Activated gamma-delta T cell treated with anti-CD3 and anti-CD28 coated beads, Interleukin-2, amount 50 U/mL, for 16 hours (primary cell): ENCODE results near the gene NUBPL.
A peak's percentile ranks its signal among the peaks of the same experiment; 100 is the strongest.

ENCODE experiments used
- DNase-seq: peaks from one replicate; pipeline ENCODE4 v3.0.0-alpha.2; 2020; ENCODE audit warnings: low read depth

Gene NUBPL

DNA sequence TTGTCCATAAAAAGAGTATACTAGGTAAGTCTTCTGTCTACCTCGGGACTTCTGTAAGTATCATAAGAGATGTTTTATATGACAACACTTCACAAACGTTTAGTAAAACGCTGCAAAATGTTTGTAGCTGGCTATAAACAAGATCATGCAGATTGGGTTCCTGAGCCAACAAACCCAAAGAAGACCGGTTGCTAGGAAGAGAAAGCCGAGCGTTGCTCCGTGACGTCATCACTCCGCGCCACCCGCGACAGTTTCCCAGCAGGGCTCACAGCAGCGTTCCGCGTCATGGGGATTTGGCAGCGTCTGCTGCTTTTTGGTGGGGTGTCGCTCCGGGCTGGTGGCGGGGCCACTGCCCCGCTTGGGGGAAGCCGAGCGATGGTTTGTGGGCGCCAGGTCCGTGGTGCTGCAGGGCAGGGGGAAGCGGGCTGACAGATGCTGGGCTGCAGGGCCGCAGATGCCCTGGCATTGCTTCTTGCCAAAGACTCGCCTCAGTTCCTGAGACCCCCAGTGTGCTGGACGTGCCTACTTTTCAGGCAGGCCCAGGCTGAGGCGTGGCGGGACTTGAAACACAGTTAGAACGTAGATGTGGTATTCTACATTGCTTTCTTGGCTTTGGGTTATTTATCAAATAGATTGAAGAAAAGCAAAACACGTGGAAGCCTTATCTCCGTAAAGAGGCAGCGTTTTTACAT lies at the start of gene NUBPL:
TSS of gene NUBPL (plus strand) at position 250 of the 692 bp plus-strand sequence. CDS start at position 286, 36 bp downstream.
- DNase-seq, result peak; percentile 96

GRCh38 chr14:31527087-31527486 lies 34.1 kb upstream of the NUBPL start:
- DNase-seq, result no peak

GRCh38 chr14:31527546-31527945 lies 33.7 kb upstream of the NUBPL start:
- DNase-seq, result no peak

DNA sequence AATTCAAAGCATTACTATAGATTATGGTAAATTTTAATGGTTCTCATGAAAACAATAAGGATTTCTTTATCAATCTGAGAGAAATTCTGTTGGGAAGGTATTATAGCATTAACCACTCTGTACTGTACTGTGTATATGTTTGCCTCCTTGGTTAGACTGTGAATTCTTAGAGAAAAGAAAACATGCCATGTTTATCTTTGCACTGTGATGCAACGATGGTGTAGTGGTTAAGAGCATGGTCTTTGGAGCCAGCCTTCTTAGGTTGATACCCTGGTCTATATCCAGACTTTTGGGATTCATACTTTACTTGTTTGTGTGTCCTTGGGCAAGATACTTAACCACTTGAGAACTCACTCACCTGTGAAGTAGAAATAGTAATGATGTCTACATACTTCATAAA lies 32.2 kb upstream of the NUBPL start:
- DNase-seq, result no peak

DNA sequence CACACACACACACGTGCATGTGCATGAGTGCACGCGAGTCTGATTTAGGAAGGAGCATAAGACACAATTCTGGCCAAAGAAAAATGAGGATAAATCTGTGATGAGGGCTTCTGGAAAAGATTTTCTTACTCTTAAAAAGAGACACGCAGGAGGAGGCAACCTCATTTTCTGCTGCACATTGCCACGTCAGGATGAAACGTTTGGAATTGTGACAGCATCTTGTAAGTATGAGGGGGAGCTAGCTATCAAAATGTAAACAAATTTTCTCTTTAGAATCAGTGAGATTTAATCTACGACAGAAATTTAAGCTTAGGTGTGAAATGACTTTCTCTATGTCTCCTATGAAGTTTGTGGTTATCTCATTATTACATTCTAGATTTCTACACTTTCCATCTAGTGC lies 31.1 kb upstream of the NUBPL start:
- DNase-seq, result no peak

GRCh38 chr14:31536201-31536960 lies 24.8 kb upstream of the NUBPL start:
- no peak for DNase-seq

DNA sequence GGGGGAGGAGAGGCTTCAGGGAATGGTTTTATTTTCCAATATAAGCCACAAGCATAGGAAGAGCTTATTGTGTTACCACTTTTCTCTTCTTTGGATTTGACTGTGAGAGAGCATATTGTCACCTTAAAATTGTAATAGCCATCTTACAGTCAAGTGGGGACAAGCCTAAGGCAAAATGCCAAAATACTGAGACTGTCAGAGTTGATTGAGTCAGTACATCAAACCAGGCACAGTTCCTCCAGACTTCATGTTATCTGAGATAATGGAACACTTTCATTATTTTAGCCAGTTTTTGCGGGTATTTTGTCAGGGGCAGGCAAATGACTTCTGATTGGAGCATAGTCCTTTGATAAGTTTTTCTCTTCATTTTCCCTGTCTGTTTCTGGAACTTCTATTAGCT lies 19.5 kb upstream of the NUBPL start:
- DNase-seq, result no peak

- DNase-seq, result no peak
These were observed 17.0 kb upstream of the NUBPL start for GRCh38 chr14:31543969-31544799.

DNA sequence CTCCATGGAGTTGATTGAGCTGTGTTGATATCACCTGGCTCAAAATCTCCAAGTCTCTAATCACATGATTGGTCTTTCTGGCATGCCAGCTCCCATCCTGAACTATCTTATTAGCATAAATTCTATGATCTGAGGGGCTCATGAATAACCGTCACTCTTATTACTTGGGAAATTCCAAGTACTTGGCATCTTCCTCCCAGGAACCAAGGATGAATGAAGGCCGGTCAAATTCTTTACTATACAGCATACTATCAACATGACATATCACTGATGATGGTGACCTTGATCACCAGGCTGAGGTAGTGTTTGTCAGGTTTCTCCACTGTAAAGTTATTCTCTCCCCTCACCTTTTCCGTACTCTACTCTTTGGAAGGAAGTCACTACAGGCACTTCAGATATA lies 16.4 kb upstream of the NUBPL start:
- DNase-seq, result no peak

DNA sequence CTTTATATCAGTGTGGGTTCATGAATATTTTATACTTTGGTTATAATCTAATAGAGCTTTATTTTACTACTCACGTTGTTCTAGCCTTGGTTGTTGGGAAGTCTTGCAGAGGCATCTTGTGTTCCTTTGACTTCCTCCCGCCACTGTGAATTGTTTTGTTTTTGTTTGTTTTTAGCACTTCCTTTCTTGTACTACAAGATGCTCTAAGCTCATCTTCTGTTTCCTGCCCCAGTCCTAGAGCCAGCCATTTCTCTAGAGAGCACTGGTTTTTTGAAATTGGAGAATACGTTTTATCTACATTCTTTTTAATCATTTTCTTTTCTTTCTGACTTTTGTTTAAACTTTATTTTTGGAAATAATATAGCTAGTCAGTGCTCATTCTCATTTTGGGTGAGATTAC lies 15.9 kb upstream of the NUBPL start:
- no peak for DNase-seq

GRCh38 chr14:31549817-31550216 lies 11.4 kb upstream of the NUBPL start:
- DNase-seq, result no peak

DNA sequence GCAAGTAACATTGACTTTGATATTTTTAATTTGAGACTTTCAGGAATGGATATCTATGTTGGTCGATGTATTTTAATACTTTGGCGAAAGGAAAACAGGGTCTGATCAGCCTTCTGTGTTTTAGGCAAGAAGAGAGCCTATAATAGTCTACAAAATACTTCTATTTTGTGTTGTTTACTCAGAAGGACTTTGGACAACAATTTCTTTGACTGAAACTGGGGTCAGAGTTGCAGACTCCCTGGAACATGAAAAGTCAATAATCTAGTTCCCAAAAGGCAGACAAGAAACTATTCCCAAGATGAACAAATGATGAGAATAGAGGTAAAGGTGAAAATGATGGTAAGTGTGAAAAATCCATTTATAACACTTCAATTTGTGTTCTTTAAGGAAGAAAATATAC lies 10.6 kb upstream of the NUBPL start:
- DNase-seq, result no peak

GRCh38 chr14:31556191-31556590 lies 5.0 kb upstream of the NUBPL start:
- DNase-seq, result no peak

DNA sequence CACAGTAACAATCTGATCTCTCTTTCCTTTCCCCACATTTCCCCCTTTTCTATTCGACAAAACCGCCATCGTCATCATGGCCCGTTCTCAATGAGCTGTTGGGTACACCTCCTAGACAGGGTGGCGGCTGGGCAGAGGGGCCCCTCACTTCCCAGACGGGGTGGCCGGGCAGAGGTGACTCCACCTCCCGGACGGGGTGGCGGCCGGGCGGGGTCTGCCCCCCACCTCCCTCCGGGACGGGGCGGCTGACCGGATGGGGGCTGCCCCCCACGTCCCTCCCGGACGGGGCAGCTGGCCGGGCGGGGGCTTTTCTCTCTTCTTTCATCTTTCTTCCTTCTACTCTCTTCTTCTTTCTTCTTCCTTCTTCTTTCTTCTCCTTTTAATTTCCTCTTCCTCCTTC lies 1.3 kb upstream of the NUBPL start:
- DNase-seq, result no peak

DNA sequence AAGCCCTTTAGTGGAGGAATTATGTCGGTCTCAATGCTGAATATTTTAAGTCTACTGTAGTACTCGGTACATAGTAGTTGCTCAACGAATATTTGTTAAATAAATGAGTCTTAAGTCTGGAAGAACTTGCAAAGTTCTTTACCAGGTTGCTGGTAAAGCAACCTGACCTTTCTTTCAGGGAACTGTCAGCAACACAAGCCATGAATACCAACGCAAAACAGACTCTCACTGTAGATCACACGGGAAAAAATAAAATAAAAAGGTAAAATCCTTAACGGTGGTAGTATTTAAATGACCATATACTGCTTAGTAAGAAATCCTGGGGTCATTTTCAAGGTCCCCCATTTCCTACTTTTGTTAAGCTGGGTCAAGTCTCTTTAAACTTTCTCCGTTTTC lies 447 bp upstream of the NUBPL start:
- DNase-seq, result no peak

DNA sequence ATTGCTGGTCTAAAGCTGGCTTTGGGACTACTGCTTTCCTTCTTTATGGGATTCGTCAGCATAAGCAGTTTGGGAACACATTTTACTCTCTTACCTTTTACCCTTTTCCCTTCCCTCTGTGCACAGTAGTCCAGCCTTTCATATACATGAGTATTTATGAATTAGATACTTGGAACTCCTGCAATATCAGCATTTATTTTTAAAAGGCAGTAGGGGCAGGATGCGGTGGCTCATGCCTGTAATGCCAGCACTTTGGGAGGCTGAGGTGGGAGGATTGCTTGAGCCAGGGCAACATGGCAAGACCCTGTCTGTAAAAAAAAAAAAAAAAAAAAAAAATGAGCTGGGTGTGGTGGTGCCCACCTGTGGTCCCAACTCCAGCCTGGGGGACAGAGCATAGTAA lies 3.0 kb downstream of the NUBPL start:
- DNase-seq, result no peak

DNA sequence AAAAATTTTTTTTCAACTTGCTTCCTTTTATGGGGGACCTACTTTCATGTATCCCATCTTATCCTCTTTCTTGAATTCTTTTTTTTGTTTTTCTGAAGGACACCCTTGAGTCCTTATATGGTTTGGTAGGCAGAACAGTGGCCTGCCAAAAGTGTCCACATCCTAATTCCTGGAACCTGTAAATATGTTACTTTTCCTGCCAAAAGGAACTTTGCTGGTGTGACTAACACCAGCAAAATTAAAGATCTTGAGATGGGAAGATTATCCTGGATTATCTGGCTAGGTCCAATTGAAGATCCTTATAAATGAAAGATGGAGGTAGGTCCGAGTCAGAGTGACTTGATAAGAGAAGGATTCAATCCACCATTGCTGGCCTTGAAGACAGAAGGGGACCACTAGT lies 5.3 kb downstream of the NUBPL start:
- no peak for DNase-seq

DNA sequence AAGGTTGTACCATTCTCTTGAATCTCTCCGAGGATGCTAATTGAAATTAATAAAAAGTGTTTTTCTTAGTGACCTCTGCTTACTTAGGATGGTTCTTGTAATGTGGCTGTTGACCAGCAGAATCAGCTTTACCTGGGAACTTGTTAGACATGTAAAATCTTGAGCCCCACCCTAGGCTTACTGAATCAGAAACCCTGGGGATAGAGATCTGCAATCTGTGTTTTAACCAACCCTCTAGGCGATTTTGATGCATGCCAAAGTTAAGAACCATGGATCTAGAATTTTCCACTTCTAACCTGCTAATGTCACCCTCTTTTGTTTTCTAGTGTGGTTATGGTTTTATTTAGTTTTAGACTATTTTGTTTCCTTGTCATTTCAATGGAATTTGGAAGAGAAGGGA lies 6.5 kb downstream of the NUBPL start:
- no peak for DNase-seq

DNA sequence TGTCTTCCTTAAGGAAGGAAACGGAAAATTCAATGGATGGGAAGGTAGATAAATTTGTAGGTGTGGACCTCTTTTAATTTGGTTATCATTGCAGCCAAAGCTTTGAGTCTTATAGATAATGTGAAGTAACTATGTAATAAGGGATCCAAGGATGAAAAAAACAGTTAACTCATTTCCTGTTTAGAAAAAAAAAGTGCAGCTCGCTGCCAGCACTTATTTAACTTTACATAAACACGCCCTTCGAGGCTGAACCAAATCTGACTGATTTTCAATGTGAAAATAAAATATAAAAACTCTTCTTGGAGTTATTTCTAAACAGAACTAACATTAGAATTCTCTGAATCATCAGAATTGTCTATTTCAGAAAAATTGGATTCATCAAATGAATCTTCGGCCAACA lies 7.0 kb downstream of the NUBPL start:
- no peak for DNase-seq

GRCh38 chr14:31568671-31569070 lies 7.5 kb downstream of the NUBPL start:
- DNase-seq, result no peak

GRCh38 chr14:31572955-31573354 lies 11.8 kb downstream of the NUBPL start:
- DNase-seq, result no peak

- DNase-seq, result no peak
These were observed 15.7 kb downstream of the NUBPL start for GRCh38 chr14:31576949-31577348.

DNA sequence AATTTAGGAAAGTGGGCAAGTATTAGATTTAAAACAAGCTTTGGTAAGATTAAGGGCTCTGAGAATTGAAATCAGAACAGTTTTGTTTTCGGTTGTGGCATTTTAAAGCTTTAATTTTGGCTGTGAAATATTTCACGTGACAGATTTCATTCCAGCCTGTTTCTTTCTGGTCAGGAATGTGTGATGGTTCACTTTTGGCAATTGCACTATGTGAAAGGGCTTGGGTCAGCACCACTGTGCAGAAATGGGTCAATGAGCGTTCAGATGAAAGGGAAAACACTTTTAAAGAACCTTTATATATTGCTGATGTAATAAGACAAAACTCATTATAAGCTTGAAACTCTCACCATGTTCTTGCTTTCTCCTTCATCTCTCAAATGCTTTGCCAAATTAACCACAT lies 17.1 kb downstream of the NUBPL start:
- DNase-seq, result no peak
